Kidney capillary endothelial cell (primary cell): ENCODE results near the gene HMGXB3.
"Not testable (repeated sequence)": the region's sequence is repeated elsewhere in the genome, so short reads cannot be mapped to it uniquely, and the experiment has no call there.

ENCODE experiments used
- DNase-seq: peaks from one replicate; pipeline ENCODE4 v3.0.0-alpha.2; 2018; ENCODE audit warnings: low spot score

The HMGXB3 gene

GRCh38 chr5:150021491-150022157 lies 21.1 kb downstream of the HMGXB3 start:
- DNase-seq, result peak; percentile 89

DNA sequence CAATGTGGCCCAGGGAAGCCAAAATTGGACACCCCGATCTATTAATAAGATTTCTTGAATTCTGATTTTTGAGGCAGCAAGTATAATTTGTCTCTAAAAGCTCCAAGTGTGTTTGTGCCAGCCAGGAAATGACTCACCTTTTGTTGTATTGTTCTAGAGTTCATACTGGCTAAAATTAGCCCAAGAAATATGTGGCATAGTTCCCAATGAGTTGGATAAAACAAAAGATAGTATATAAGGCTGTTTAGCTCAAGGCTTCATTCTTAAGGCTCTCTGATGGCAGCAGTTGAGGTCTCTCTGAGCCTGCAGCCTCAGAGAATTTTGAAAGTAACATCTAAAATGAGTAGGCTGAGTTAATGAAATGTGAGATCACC lies 21.6 kb downstream of the HMGXB3 start:
- peak; percentile 97 for DNase-seq

DNA sequence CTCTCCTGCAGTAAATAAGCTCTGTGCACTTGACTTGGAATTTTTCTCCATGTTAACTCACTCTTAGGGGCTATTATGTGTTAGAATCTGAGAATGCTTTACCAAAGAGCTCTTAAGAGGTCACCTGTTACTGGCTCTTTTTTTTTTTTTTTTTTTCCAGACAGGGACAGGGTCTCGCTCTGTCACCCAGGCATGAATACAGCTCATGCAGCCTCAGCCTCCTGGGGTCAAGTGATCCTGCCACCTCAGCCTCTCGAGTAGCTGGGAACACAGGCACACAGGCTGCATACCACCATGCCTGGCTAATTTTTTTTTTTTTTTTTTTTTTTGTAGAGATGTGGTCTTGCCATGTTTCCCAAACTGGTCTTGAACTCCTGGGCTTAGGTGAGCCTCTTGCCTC lies 22.1 kb downstream of the HMGXB3 start:
- DNase-seq, result no peak

GRCh38 chr5:150023136-150023535 lies 22.6 kb downstream of the HMGXB3 start:
- DNase-seq, result no peak

- peak; percentile 76 for DNase-seq
Measured at GRCh38 chr5:150024346-150024984, 23.9 kb downstream of the HMGXB3 start.

DNA sequence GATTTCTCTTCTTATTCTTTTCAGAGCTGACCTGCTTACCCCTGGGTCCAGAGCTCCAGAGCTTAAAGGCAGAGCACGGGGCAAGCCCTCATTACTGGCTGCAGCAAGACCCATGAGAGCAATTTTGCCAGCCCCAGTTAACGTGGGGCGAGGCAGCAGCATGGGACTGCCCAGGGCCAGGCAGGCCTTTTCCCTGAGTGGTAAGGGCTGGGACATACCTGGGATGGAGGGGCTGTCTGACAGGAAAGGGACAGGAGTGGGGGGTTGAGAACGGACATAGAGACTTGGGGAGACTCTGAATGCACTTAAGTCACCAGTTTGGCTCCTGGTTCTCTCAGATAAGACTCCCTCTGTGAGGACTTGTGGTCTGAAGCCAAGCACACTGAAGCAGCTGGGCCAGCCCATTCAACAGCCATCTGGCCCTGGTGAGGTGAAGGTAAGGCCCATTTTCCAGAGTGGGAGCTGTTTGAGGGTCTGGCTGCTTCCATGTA lies 26.2 kb downstream of the HMGXB3 start:
- DNase-seq, result no peak

- not testable (repeated sequence) for DNase-seq
Measured at GRCh38 chr5:150028047-150028446, 27.5 kb downstream of the HMGXB3 start.

DNA sequence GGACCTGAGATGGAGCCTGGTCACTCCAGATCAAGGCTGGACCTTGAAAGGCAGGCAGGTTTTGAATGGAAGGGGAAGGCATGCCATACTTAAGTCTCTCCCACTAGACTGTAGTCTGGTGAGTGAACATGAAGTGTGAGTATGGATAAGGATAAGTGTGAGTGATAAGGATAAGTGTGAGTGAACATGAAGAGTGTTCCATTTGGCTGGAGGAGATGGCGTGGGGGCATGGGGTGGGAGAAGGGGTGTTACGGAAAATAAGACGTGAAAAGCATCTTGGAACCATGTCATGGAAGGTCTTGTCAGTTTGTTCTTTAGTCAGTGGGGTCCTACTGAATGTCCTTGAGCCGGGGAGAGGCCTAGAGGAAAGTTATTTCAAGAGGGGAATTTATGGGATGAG lies 32.8 kb downstream of the HMGXB3 start:
- no peak for DNase-seq

GRCh38 chr5:150034662-150035061 lies 34.1 kb downstream of the HMGXB3 start:
- DNase-seq, result no peak

DNA sequence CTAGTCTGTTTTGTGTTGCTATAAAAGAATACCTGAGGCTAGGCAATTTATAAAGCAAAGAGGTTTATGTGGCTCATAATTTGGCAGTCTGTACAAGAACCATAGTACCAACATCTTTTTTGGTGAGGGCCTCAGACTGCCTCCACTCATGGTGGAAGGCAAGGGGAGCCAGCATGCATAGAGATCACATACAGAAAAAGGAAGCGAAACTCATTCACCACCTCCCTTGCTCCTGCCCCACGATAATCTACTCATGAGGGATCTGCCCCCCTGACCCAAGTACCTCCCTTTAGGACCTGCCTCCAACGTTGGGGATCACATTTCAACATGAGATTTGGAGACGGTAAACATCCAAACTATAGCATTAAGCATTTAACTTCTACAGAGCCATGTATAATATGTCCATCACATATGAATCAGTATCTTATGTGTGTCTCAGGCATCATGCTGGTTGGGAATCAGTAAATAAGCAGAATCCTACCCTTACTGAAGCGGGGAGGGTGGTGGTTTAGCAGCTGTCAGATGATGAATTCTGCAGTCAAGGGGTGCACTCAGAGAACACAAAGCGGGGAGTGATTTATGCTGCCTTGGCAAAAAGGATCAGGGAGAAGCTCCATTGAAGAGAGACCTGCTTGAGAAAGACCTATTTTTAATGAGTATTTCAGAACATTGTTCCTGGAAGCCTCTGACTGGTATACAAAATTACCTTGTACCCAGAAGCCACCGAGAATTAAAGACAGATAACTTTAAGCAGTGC lies 34.8 kb downstream of the HMGXB3 start:
- DNase-seq, result no peak

- DNase-seq, result no peak
Measured at GRCh38 chr5:150036513-150036912, 36.0 kb downstream of the HMGXB3 start.

DNA sequence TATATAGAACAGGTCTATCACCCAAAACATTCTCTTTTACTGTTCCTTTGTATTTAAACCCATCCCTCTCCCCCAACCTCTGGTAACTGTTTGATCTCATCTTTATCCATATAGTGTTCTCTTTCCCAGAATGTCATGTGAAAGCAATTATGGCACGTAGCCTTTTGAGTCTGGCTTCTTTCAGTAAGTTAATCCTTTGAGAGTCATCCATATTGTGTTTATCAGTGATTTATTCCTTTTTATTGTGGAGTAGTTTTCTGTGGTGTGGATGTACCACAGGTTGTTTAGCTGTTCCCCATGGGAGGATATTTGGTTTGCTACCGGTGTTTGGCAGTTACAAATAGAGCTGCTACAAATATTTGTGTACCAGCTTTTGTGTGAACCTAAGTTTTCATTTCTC lies 38.0 kb downstream of the HMGXB3 start:
- no peak for DNase-seq

DNA sequence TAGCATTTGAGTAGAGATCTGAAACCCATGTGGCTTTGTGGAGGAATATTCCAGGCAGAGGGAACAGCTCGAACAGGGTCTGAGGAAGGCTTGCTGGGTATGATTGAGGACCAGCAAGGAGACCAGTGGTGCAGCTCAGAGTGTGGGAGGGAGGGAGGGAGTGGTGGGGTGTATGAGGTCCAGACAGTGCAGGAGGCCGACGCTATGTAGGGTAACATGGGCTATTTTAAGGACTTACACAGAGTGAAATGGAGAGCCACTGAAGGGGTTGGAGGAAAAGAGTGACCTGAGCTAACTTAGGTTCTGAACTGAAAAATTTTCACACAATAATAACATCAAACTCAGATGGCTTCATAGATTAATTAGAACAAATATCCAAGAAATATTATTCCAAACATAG lies 41.9 kb downstream of the HMGXB3 start:
- DNase-seq, result no peak

DNA sequence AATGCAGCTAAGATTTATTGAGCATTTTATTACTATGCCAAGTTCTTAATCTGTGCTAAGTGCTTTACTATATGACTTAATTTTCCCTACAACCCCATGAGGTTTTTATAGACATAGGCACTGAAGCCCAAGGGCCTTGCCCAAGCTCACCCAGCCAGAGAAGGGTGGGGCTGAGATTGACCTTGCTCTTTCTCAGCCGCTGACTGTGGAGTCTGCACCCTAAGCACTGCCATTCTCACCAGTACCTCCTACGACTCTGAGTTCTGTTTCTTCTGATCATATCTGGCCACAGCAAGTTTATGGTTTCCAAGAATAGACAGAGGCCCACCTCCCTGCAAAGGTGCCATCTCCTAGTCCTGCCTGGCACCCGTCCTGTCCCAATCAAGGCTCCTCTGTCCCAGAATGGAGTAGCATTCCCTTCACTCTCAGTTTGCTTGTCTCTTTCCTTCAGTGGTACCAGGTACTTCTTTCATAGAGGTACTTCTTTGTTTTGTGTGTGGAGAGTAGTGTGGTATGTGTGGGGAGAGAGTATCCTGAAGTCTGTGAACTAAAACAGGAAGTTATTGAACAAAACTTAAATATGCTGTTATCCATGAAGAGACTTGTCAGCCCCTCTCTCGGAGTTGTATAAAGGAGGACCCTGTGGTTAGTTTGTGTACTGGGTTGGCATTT lies 43.3 kb downstream of the HMGXB3 start:
- DNase-seq, result no peak

DNA sequence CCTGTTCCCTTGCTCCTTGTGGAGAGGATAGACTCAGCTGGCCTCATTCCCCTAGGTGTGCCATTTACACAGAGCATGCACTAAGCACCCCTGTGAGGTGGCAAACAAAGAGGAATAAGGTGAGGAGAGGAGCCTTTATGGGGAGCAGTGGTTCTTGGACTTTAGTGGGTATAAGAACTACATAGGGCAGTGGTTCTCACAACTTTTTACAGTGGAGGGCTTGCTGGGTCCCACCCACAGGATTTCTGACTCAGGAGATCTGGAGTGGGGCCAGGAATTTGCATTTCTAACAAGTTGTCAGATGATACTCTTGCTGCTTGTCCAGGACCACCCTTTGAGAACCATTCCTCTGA lies 43.8 kb downstream of the HMGXB3 start:
- no peak for DNase-seq

- DNase-seq, result no peak
Measured at GRCh38 chr5:150044712-150045111, 44.2 kb downstream of the HMGXB3 start.

DNA sequence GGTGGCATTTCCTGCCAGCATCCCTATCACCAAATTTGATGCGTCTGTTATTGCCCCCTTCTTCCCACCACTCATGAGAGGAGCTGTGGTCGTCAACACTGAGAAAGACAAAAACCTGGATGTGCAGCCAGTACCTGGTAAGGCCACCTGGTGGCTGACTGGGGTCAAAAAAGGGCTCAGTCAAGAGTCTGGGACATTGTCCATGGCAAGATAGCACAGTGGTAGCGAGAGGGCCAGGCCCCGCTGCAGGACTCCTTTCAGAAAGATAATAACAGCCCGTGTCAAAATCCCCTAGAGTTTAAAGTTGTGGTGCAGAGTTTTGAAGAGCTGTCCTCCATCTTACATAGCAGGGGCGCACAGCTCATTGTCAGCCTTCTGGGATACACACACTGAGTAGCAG lies 45.0 kb downstream of the HMGXB3 start:
- no peak for DNase-seq

DNA sequence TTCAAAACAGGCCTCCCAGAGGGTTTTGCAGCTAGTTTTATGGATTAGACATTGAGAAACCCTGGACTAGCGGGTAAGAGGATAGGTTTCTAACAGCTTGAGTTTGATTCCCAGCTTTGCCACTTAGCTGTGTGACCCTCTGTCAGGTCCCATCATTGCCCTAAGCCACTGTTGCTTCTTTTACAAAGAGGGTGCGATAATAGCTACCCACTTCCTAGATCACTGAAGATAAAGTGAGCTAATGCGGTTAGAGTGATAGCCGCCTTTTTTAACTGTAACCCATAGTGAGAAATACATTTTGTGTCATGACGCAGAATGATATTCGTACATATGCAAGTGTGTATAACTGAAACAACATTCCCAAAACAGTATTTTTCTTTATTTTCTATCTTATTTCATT lies 45.5 kb downstream of the HMGXB3 start:
- DNase-seq, result no peak

GRCh38 chr5:150050172-150050811 lies 49.8 kb downstream of the HMGXB3 start:
- peak; percentile 83 for DNase-seq

DNA sequence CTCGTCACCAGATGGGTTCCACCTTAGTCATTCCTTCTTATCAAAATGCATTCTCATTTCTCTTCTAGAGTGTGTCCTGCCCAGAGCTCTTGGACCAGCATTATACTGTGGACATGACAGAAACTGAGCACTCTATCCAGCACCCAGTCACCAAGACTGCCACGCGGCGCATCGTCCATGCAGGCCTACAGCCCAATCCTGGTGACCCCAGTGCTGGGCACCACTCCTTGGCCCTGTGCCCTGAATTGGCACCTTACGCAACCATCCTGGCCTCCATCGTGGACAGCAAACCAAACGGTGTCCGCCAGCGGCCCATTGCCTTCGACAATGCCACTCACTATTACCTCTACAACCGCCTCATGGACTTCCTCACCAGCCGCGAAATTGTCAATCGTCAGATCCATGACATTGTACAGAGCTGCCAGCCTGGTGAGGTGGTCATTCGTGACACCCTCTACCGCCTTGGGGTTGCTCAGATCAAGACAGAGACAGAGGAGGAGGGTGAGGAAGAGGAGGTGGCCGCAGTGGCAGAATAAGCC lies 51.2 kb downstream of the HMGXB3 start:
- DNase-seq, result no peak

DNA sequence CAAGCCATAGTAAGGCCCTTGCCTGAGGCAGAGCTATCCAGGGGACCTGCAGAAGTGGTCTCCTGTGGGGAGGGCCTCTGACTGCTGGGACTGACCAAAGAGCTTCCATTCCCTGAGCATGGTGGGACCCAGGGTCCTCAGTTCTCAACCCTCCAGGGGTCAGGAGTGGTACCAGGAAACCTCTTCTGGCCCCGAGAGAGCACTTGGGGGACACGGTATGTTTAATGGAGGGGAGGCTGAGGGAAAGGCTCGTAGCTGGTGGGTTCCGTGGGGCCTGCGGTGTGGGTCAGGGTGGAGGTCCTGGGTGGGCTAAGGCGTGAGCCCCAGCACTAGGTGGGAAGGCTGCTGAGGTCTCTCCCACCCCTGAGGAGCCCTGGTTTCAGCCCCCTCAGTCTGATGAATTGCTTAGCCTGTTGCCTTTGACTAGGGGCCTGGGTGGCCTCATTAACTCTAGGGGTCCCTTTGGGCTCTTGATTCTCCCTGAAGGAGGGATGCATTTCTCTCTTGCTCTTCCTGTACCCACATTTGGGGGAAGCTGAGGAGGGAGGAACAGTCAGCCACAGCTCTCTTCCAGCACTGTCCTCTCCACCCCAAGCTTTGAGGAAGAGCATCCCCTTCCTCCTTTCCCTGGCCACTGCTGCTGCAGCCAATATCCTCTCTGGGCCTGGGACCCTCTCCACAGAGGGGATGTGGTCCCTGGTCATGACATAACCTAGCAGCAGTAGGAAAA lies 51.9 kb downstream of the HMGXB3 start:
- DNase-seq, result no peak
